ENCODE data around the gene NDRG4. TPM values are rescaled to one million over a fixed set of nuclear protein-coding genes. Genes with fewer than 3 reads are reported as not detected.

The NDRG4 gene
- total RNA-seq, 2 donors from 2014 or later = 81.9 to 95.9 TPM

- TF ChIP-seq, protein P1, sequence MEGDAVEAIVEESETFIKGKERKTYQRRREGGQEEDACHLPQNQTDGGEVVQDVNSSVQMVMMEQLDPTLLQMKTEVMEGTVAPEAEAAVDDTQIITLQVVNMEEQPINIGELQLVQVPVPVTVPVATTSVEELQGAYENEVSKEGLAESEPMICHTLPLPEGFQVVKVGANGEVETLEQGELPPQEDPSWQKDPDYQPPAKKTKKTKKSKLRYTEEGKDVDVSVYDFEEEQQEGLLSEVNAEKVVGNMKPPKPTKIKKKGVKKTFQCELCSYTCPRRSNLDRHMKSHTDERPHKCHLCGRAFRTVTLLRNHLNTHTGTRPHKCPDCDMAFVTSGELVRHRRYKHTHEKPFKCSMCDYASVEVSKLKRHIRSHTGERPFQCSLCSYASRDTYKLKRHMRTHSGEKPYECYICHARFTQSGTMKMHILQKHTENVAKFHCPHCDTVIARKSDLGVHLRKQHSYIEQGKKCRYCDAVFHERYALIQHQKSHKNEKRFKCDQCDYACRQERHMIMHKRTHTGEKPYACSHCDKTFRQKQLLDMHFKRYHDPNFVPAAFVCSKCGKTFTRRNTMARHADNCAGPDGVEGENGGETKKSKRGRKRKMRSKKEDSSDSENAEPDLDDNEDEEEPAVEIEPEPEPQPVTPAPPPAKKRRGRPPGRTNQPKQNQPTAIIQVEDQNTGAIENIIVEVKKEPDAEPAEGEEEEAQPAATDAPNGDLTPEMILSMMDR (conservative IDR thresholded peaks at IDR 0.05) = no peak
- Histone ChIP-seq H3K9me3 (ENCODE audit: control insufficient read depth, low read length) (no peaks in the 10 kb centered on the region), H3K27ac (ENCODE audit: low read depth, low read length) (no peak overlapping the region), H3K9ac (ENCODE audit: extremely low read depth, low read length, poor library complexity, severe bottlenecking) (no peak overlapping the region), H3K4me3 (ENCODE audit: low read length) (no peak overlapping the region), H3K27me3 (ENCODE audit: control insufficient read depth, insufficient read depth, low read length, poor library complexity, severe bottlenecking) (peaks cover 16% of the 10 kb centered on the region), H3K4me1 (ENCODE audit: control insufficient read depth, insufficient read depth, low read length) (no peaks in the 10 kb centered on the region), H3K36me3 (ENCODE audit: control insufficient read depth, insufficient read depth, low read length) (no peaks in the 10 kb centered on the region)
- Mint-ChIP-seq H3K9me3 (no peaks in the 10 kb centered on the region), H3K27me3 (ENCODE audit: insufficient read depth) (peaks cover 19% of the 10 kb centered on the region), H3K36me3 (ENCODE audit: low read depth) (no peaks in the 10 kb centered on the region), H3K27ac (no peak overlapping the region), H3K4me1 (peaks cover 16% of the 10 kb centered on the region), H3K4me3 (peak overlapping the region; percentile 92)
- 75 to 97% methylated on average over 2 to 4 of the region's 4 CpGs for WGBS, 2 experiments (ENCODE audit: insufficient coverage in 1 of 2, insufficient read length in 1 of 2)
- DNase-seq = peak; percentile 45
Observed at GRCh38 chr16:58462089-58462488, 37.9 kb upstream of the NDRG4 start.

GRCh38 chr16:58462499-58462996 is 37.4 kb upstream of the NDRG4 start:
- H3K36me3 ChIP-seq (ENCODE audit: control insufficient read depth, insufficient read depth, low read length) = no peaks in the 10 kb centered on the region
- no peak overlapping the region for H3K9ac ChIP-seq (ENCODE audit: extremely low read depth, low read length, poor library complexity, severe bottlenecking)
- Mint-ChIP-seq H3K36me3 (ENCODE audit: low read depth) (peaks cover 2% of the 10 kb centered on the region), H3K4me3 (peak overlapping the region; percentile 92), H3K4me1 (peaks cover 16% of the 10 kb centered on the region), H3K27ac (no peak overlapping the region), H3K9me3 (no peaks in the 10 kb centered on the region), H3K27me3 (ENCODE audit: insufficient read depth) (peaks cover 19% of the 10 kb centered on the region)
- no peak overlapping the region for H3K4me3 ChIP-seq (ENCODE audit: low read length)
- peak; percentile 51 for DNase-seq
- WGBS, 2 experiments (ENCODE audit: insufficient coverage in 1 of 2, insufficient read length in 1 of 2) = 74 to 82% methylated on average over 9 to 15 of the region's 15 CpGs
- H3K9me3 ChIP-seq (ENCODE audit: control insufficient read depth, low read length) = no peaks in the 10 kb centered on the region
- no peaks in the 10 kb centered on the region for H3K4me1 ChIP-seq (ENCODE audit: control insufficient read depth, insufficient read depth, low read length)
- no peak overlapping the region for H3K27ac ChIP-seq (ENCODE audit: low read depth, low read length)
- H3K27me3 ChIP-seq (ENCODE audit: control insufficient read depth, insufficient read depth, low read length, poor library complexity, severe bottlenecking) = peaks cover 16% of the 10 kb centered on the region
- TF ChIP-seq, protein P1 (conservative IDR thresholded peaks at IDR 0.05) = no peak

DNA sequence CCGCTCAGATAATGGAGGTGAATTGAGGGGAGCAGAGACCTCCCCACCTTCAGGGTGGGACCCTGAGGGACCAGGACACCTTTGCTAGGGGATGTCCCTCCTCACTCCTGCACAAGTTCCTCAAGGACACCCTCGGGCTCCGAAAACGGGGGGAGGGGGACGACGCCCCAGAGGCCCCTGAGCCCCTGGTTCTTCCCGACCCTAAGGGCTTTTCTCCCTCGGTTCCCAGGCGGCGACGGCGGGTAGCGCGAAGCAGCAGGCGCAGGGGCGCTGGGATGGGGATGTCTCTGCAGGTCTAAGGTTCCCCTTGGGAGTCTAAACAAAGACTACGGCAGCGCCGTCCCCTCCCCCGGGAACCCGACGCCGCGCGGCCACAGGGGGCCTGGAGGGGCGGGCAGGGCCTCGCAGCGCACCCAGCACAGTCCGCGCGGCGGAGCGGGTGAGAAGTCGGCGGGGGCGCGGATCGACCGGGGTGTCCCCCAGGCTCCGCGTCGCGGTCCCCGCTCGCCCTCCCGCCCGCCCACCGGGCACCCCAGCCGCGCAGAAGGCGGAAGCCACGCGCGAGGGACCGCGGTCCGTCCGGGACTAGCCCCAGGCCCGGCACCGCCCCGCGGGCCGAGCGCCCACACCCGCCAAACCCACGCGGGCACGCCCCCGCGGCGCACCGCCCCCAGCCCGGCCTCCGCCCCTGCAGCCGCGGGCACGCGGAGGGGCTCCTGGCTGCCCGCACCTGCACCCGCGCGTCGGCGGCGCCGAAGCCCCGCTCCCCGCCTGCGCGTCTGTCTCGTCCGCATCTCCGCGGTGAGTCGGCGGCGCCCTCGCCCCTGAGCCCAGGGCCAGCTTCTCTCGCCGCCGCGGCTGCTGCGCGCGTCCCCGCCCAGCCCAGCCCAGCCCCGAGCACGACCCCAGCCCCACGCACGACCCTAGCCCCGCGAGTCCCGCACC is 36.7 kb upstream of the NDRG4 start:
- Histone ChIP-seq H3K36me3 (ENCODE audit: control insufficient read depth, insufficient read depth, low read length) (no peaks in the 10 kb centered on the region), H3K9ac (ENCODE audit: extremely low read depth, low read length, poor library complexity, severe bottlenecking) (peak overlapping the region; percentile 70), H3K4me3 (ENCODE audit: low read length) (peak overlapping the region; percentile 89), H3K9me3 (ENCODE audit: control insufficient read depth, low read length) (no peaks in the 10 kb centered on the region), H3K27ac (ENCODE audit: low read depth, low read length) (no peak overlapping the region), H3K4me1 (ENCODE audit: control insufficient read depth, insufficient read depth, low read length) (no peaks in the 10 kb centered on the region), H3K27me3 (ENCODE audit: control insufficient read depth, insufficient read depth, low read length, poor library complexity, severe bottlenecking) (peaks cover 16% of the 10 kb centered on the region)
- WGBS, 2 experiments (ENCODE audit: insufficient coverage in 1 of 2, insufficient read length in 1 of 2) = 5 to 7% methylated on average over 20 to 113 of the region's 113 CpGs
- Mint-ChIP-seq H3K36me3 (ENCODE audit: low read depth) (peaks cover 5% of the 10 kb centered on the region), H3K27ac (no peak overlapping the region), H3K4me3 (peak overlapping the region; percentile 92), H3K27me3 (ENCODE audit: insufficient read depth) (peaks cover 19% of the 10 kb centered on the region), H3K4me1 (peaks cover 16% of the 10 kb centered on the region), H3K9me3 (no peaks in the 10 kb centered on the region)
- peak; percentile 78 for DNase-seq
- TF ChIP-seq, protein P1 (conservative IDR thresholded peaks at IDR 0.05) = no peak
